PC-3 (cell line): ENCODE results near the gene GLIPR1.

Experiments used
- EZH2 ChIP-seq: fragments of 300-600 bp; sonication (generic); IDR thresholded peaks from one replicate; pipeline ENCODE4 v1.6.1; 2017; ENCODE audit warnings: antibody characterized with exemption, mild to moderate bottlenecking, low read length; ENCODE audit not compliant: unreplicated experiment
- EZH2phosphoT487 ChIP-seq: fragments of 300-600 bp; sonication (generic); IDR thresholded peaks from 2 replicates; pipeline ENCODE4 v1.6.1; 2018; ENCODE audit warnings: mild to moderate bottlenecking, antibody characterized with exemption, low read length, borderline replicate concordance
- TF ChIP-seq, protein P1 (sequence below): fragments of 300-600 bp; sonication (generic); conservative IDR thresholded peaks from 2 replicates; pipeline ENCODE4 v1.5.1; 2017; ENCODE audit warnings: antibody characterized with exemption, low read depth, mild to moderate bottlenecking, low read length

GRCh38 chr12:75511116-75512048 is 30.8 kb downstream of the GLIPR1 start, which contains the start of gene KRR1:
- TF ChIP-seq, protein P1, sequence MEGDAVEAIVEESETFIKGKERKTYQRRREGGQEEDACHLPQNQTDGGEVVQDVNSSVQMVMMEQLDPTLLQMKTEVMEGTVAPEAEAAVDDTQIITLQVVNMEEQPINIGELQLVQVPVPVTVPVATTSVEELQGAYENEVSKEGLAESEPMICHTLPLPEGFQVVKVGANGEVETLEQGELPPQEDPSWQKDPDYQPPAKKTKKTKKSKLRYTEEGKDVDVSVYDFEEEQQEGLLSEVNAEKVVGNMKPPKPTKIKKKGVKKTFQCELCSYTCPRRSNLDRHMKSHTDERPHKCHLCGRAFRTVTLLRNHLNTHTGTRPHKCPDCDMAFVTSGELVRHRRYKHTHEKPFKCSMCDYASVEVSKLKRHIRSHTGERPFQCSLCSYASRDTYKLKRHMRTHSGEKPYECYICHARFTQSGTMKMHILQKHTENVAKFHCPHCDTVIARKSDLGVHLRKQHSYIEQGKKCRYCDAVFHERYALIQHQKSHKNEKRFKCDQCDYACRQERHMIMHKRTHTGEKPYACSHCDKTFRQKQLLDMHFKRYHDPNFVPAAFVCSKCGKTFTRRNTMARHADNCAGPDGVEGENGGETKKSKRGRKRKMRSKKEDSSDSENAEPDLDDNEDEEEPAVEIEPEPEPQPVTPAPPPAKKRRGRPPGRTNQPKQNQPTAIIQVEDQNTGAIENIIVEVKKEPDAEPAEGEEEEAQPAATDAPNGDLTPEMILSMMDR: no peak
- TF ChIP-seq EZH2phosphoT487 (no peak), EZH2 (no peak)
